ENCODE results near the gene ACTR8.

Gene ACTR8

GRCh38 chr3:53834429-53835095 lies 47.4 kb downstream of the ACTR8 start:
- H3K9me3 ChIP-seq (ENCODE audit: insufficient read depth, low read length, severe bottlenecking): no peaks in the 10 kb centered on the region
- no peaks in the 10 kb centered on the region; the same call in 1 of the 2 replicates for H4K20me1 ChIP-seq (ENCODE audit: insufficient read depth, low read length)
- no peaks in the 10 kb centered on the region for H3K79me2 ChIP-seq (ENCODE audit: insufficient read depth, low read length)
- DNase-seq (no peak), ATAC-seq (ENCODE audit: insufficient read depth, low read depth) (no peak)
- no peak overlapping the region for H3K4me3 ChIP-seq (ENCODE audit: low read depth in 1 of 2, low read length in 2 of 2)
- H3K36me3 ChIP-seq (ENCODE audit: insufficient read depth, low read length): no peaks in the 10 kb centered on the region
- TF ChIP-seq CTCF (IDR thresholded peaks at IDR 0.05; ENCODE audit: borderline replicate concordance, extremely low read depth, low read length, poor library complexity, severe bottlenecking) (no peak), EZH2 (IDR thresholded peaks at IDR 0.05; ENCODE audit: borderline replicate concordance, low read depth, low read length, severe bottlenecking) (no peak)
- no peak overlapping the region for H3K4me2 ChIP-seq (ENCODE audit: insufficient read depth, low read length)
- no peaks in the 10 kb centered on the region for H3K4me1 ChIP-seq (ENCODE audit: insufficient read depth, low read length)
- H3K27me3 ChIP-seq (ENCODE audit: insufficient read depth, low read length, poor library complexity): no peaks in the 10 kb centered on the region
- H2AFZ ChIP-seq (ENCODE audit: low read depth, low read length): no peak overlapping the region
- no peak overlapping the region for H3K9ac ChIP-seq (ENCODE audit: low read depth, low read length)
- no peak overlapping the region for H3K27ac ChIP-seq (ENCODE audit: low read length)

GRCh38 chr3:53833700-53834099 lies 48.3 kb downstream of the ACTR8 start:
- no peak for DNase-seq
- H3K27me3 ChIP-seq (ENCODE audit: insufficient read depth, low read length, poor library complexity): no peaks in the 10 kb centered on the region
- H3K27ac ChIP-seq (ENCODE audit: low read length): no peak overlapping the region
- H2AFZ ChIP-seq (ENCODE audit: low read depth, low read length): no peak overlapping the region
- no peak for ATAC-seq (ENCODE audit: insufficient read depth, low read depth)
- H3K9me3 ChIP-seq (ENCODE audit: insufficient read depth, low read length, severe bottlenecking): no peaks in the 10 kb centered on the region
- no peak for TF ChIP-seq CTCF (IDR thresholded peaks at IDR 0.05; ENCODE audit: borderline replicate concordance, extremely low read depth, low read length, poor library complexity, severe bottlenecking)
- TF ChIP-seq EZH2 (IDR thresholded peaks at IDR 0.05; ENCODE audit: borderline replicate concordance, low read depth, low read length, severe bottlenecking): no peak
- H3K9ac ChIP-seq (ENCODE audit: low read depth, low read length): no peak overlapping the region
- no peak overlapping the region for H3K4me3 ChIP-seq (ENCODE audit: low read depth in 1 of 2, low read length in 2 of 2)
- no peaks in the 10 kb centered on the region for H3K79me2 ChIP-seq (ENCODE audit: insufficient read depth, low read length)
- H3K4me1 ChIP-seq (ENCODE audit: insufficient read depth, low read length): no peaks in the 10 kb centered on the region
- no peaks in the 10 kb centered on the region; the same call in 1 of the 2 replicates for H4K20me1 ChIP-seq (ENCODE audit: insufficient read depth, low read length)
- H3K4me2 ChIP-seq (ENCODE audit: insufficient read depth, low read length): no peak overlapping the region
- H3K36me3 ChIP-seq (ENCODE audit: insufficient read depth, low read length): no peaks in the 10 kb centered on the region

- Histone ChIP-seq H3K4me1 (ENCODE audit: insufficient read depth, low read length) (no peaks in the 10 kb centered on the region), H3K4me2 (ENCODE audit: insufficient read depth, low read length) (no peak overlapping the region), H3K79me2 (ENCODE audit: insufficient read depth, low read length) (no peaks in the 10 kb centered on the region), H2AFZ (ENCODE audit: low read depth, low read length) (no peak overlapping the region), H4K20me1 (ENCODE audit: insufficient read depth, low read length) (no peaks in the 10 kb centered on the region; the same call in 1 of the 2 replicates), H3K27ac (ENCODE audit: low read length) (no peak overlapping the region), H3K9ac (ENCODE audit: low read depth, low read length) (no peak overlapping the region), H3K36me3 (ENCODE audit: insufficient read depth, low read length) (no peaks in the 10 kb centered on the region), H3K4me3 (ENCODE audit: low read depth in 1 of 2, low read length in 2 of 2) (no peak overlapping the region), H3K9me3 (ENCODE audit: insufficient read depth, low read length, severe bottlenecking) (no peaks in the 10 kb centered on the region), H3K27me3 (ENCODE audit: insufficient read depth, low read length, poor library complexity) (no peaks in the 10 kb centered on the region)
- TF ChIP-seq EZH2 (IDR thresholded peaks at IDR 0.05; ENCODE audit: borderline replicate concordance, low read depth, low read length, severe bottlenecking) (no peak), CTCF (IDR thresholded peaks at IDR 0.05; ENCODE audit: borderline replicate concordance, extremely low read depth, low read length, poor library complexity, severe bottlenecking) (no peak)
- no peak for ATAC-seq (ENCODE audit: insufficient read depth, low read depth)
- no peak for DNase-seq
Measured at GRCh38 chr3:53833053-53833645, 48.8 kb downstream of the ACTR8 start.

Data from DND-41 (cell line).